Measurements from ENCODE around the gene RSU1. TPM values are rescaled to one million over a fixed set of nuclear protein-coding genes. Genes with fewer than 3 reads are reported as not detected.

RSU1 gene
- total RNA-seq, 1 experiment from 2014 or later = 29.5 TPM

DNA sequence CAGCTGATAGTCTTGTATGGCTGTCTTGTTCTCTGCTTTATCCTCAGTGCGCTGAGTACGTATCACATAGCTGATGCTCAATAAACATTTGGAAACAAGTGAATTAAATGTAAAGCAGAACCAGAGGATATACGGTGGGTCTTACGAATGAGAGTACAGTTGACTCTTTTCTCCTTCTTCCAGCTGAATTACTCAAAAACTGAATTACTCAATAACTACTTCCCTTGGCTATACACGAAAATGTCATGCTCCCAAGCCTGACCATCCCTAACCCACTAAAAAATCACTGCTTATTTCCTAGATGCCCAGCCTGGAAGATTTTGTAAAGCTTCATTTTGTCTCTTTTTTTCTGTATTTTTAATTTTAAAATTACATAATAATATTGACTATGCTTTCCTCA, 3.2 kb upstream of the RSU1 start:
- ChIA-PET POLR2A (no interaction called here), CTCF (no interaction called here), RAD21 (ENCODE audit: low non-redundant PET in 1 of 2, low total read pairs in 2 of 2, uncharacterized antibody in 2 of 2, unreplicated experiment in 2 of 2) (no interaction called here)
- H4K20me1 ChIP-seq (ENCODE audit: insufficient read depth) = no peaks in the 10 kb centered on the region
- intact Hi-C loops (cut with micrococcal nuclease) = no loop called here
- no peaks in the 10 kb centered on the region for H3K27me3 ChIP-seq (ENCODE audit: insufficient read depth, low read length)
- H3K36me3 ChIP-seq (ENCODE audit: control insufficient read depth in 1 of 2, insufficient read depth in 2 of 2, low read length in 2 of 2) = no peaks in the 10 kb centered on the region
- no peak overlapping the region for H3K9ac ChIP-seq (ENCODE audit: low read length)
- H2AFZ ChIP-seq (ENCODE audit: low read depth, low read length, poor library complexity, severe bottlenecking) = no peak overlapping the region
- H3K27ac ChIP-seq (ENCODE audit: low read depth, low read length) = no peak overlapping the region
- no peak overlapping the region for H3K4me3 ChIP-seq (replicated peaks in 1 of 2; ENCODE audit: low read depth in 1 of 2, low read length in 2 of 2)
- TF ChIP-seq, protein P1, sequence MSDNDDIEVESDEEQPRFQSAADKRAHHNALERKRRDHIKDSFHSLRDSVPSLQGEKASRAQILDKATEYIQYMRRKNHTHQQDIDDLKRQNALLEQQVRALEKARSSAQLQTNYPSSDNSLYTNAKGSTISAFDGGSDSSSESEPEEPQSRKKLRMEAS (IDR thresholded peaks at IDR 0.05) = no peak
- TF ChIP-seq CBX3 (IDR thresholded peaks at IDR 0.05; ENCODE audit: low read depth) (no peak), CEBPB (IDR thresholded peaks at IDR 0.05; ENCODE audit: low read depth) (no peak), EZH2 (IDR thresholded peaks at IDR 0.05) (no peak), ELF1 (IDR thresholded peaks at IDR 0.05; ENCODE audit: borderline replicate concordance, low read depth) (no peak), EZH2phosphoT487 (IDR thresholded peaks at IDR 0.05; ENCODE audit: borderline replicate concordance) (no peak), FOSL1 (IDR thresholded peaks at IDR 0.05; ENCODE audit: low read depth) (no peak), ZFX (IDR thresholded peaks at IDR 0.05) (no peak)
- TF ChIP-seq, protein P2, sequence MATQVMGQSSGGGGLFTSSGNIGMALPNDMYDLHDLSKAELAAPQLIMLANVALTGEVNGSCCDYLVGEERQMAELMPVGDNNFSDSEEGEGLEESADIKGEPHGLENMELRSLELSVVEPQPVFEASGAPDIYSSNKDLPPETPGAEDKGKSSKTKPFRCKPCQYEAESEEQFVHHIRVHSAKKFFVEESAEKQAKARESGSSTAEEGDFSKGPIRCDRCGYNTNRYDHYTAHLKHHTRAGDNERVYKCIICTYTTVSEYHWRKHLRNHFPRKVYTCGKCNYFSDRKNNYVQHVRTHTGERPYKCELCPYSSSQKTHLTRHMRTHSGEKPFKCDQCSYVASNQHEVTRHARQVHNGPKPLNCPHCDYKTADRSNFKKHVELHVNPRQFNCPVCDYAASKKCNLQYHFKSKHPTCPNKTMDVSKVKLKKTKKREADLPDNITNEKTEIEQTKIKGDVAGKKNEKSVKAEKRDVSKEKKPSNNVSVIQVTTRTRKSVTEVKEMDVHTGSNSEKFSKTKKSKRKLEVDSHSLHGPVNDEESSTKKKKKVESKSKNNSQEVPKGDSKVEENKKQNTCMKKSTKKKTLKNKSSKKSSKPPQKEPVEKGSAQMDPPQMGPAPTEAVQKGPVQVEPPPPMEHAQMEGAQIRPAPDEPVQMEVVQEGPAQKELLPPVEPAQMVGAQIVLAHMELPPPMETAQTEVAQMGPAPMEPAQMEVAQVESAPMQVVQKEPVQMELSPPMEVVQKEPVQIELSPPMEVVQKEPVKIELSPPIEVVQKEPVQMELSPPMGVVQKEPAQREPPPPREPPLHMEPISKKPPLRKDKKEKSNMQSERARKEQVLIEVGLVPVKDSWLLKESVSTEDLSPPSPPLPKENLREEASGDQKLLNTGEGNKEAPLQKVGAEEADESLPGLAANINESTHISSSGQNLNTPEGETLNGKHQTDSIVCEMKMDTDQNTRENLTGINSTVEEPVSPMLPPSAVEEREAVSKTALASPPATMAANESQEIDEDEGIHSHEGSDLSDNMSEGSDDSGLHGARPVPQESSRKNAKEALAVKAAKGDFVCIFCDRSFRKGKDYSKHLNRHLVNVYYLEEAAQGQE (IDR thresholded peaks at IDR 0.05; ENCODE audit: low read depth) = no peak
- TF ChIP-seq, protein P3, sequence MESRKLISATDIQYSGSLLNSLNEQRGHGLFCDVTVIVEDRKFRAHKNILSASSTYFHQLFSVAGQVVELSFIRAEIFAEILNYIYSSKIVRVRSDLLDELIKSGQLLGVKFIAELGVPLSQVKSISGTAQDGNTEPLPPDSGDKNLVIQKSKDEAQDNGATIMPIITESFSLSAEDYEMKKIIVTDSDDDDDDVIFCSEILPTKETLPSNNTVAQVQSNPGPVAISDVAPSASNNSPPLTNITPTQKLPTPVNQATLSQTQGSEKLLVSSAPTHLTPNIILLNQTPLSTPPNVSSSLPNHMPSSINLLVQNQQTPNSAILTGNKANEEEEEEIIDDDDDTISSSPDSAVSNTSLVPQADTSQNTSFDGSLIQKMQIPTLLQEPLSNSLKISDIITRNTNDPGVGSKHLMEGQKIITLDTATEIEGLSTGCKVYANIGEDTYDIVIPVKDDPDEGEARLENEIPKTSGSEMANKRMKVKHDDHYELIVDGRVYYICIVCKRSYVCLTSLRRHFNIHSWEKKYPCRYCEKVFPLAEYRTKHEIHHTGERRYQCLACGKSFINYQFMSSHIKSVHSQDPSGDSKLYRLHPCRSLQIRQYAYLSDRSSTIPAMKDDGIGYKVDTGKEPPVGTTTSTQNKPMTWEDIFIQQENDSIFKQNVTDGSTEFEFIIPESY (IDR thresholded peaks at IDR 0.05; ENCODE audit: extremely low read depth, insufficient replicate concordance, low read length) = no peak
- no peaks in the 10 kb centered on the region for H3K9me2 ChIP-seq (ENCODE audit: insufficient read depth)
- H3K4me2 ChIP-seq (ENCODE audit: low read length) = no peak overlapping the region
- peaks cover 9 to 10% of the 10 kb centered on the region in 2 experiments; a peak in 2 of 4 replicates for H3K9me3 ChIP-seq (ENCODE audit: control insufficient read depth in 1 of 2, insufficient read depth in 1 of 2, low read depth in 1 of 2, low read length in 2 of 2)
- H3K79me2 ChIP-seq (ENCODE audit: insufficient read depth, low read length) = no peaks in the 10 kb centered on the region
- ATAC-seq = no peak
- no peak for DNase-seq (ENCODE audit: low read depth, low spot score)
- BruUV-seq (replicated peaks) = no TSS peak
- peaks cover 3 to 18% of the 10 kb centered on the region in 2 experiments; a peak in 3 of 4 replicates for H3K4me1 ChIP-seq (ENCODE audit: control insufficient read depth in 1 of 2, insufficient read depth in 2 of 2, low read length in 2 of 2)
